ENCODE measurements around the gene GAL3ST2. TPM values are rescaled to one million over a fixed set of nuclear protein-coding genes. Genes with fewer than 3 reads are reported as not detected.
"Not testable (repeated sequence)": the region's sequence is repeated elsewhere in the genome, so short reads cannot be mapped to it uniquely, and the experiment has no call there.

The GAL3ST2 gene
- total RNA-seq, 2 donors from 2014 or later = 0.49 to 2.2 TPM

DNA sequence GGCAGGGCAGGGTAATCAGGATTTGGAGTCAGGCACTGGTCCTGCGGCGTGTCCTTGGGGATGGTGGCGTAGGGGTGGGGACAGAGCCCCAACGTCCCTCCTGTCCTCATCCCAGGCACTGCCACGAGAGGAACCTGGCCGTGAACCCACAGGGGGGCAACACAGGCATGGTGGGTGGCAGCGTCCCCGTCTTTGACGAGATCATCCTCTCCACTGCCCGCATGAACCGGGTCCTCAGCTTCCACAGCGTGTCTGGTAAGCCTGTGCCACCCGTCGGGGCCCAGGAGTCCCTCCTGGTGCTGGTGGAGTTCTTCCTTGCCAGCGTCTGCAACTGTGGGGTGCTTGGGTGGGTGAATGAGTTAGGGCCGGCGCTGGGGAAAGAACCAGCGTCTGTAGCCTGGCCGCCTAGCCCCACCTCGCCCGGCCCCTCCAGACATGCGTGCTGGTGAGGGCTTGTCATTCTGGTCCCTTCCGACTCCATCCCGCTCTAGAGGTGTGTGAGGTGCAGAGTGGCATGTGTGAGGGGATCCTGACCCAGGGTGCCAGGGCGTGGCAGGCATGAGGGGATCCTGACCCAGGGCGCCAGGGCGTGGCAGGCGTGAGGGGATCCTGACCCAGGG lies 34.2 kb upstream of the GAL3ST2 start:
- no peak overlapping the region for H3K27ac ChIP-seq
- H3K36me3 ChIP-seq = peaks cover 23% of the 10 kb centered on the region
- H3K27me3 ChIP-seq (replicated peaks; ENCODE audit: insufficient read depth) = no peaks in the 10 kb centered on the region
- no peak for ATAC-seq (ENCODE audit: insufficient number of reproducible peaks, low FRiP score, low read depth)
- no peak overlapping the region for H3K4me3 ChIP-seq
- TF ChIP-seq, protein P1, sequence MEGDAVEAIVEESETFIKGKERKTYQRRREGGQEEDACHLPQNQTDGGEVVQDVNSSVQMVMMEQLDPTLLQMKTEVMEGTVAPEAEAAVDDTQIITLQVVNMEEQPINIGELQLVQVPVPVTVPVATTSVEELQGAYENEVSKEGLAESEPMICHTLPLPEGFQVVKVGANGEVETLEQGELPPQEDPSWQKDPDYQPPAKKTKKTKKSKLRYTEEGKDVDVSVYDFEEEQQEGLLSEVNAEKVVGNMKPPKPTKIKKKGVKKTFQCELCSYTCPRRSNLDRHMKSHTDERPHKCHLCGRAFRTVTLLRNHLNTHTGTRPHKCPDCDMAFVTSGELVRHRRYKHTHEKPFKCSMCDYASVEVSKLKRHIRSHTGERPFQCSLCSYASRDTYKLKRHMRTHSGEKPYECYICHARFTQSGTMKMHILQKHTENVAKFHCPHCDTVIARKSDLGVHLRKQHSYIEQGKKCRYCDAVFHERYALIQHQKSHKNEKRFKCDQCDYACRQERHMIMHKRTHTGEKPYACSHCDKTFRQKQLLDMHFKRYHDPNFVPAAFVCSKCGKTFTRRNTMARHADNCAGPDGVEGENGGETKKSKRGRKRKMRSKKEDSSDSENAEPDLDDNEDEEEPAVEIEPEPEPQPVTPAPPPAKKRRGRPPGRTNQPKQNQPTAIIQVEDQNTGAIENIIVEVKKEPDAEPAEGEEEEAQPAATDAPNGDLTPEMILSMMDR (IDR thresholded peaks at IDR 0.05) = no peak
- no peaks in the 10 kb centered on the region for H3K9me3 ChIP-seq
- DNase-seq (ENCODE audit: low spot score) = no peak
- H3K4me1 ChIP-seq (ENCODE audit: control insufficient read depth in 1 of 2, low read depth in 2 of 2) = peaks cover 0 to under 1% of the 10 kb centered on the region in 2 donors

DNA sequence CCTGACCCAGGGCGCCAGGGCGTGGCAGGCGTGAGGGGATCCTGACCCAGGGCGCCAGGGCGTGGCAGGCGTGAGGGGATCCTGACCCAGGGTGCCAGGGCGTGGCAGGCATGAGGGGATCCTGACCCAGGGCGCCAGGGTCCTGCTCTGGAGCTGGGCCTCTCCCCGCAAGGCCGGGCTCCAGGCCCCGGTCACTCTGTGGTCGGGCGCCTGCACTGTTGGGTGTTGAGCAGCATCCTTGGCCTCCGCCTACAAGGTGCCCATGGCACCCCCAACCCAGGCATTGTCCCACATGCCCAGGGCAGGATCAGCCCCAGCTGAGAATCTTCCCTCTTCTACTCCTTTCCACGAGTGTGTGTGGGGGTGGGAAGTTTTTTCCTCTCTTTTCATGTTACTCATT lies 33.6 kb upstream of the GAL3ST2 start:
- H3K27me3 ChIP-seq (replicated peaks; ENCODE audit: insufficient read depth); H3K4me1 ChIP-seq (ENCODE audit: control insufficient read depth in 1 of 2, low read depth in 2 of 2); H3K4me3 ChIP-seq; H3K27ac ChIP-seq; DNase-seq (ENCODE audit: low spot score); H3K9me3 ChIP-seq; ATAC-seq (ENCODE audit: insufficient number of reproducible peaks, low FRiP score, low read depth): not testable (repeated sequence)
- peaks cover 23% of the 10 kb centered on the region for H3K36me3 ChIP-seq

DNA sequence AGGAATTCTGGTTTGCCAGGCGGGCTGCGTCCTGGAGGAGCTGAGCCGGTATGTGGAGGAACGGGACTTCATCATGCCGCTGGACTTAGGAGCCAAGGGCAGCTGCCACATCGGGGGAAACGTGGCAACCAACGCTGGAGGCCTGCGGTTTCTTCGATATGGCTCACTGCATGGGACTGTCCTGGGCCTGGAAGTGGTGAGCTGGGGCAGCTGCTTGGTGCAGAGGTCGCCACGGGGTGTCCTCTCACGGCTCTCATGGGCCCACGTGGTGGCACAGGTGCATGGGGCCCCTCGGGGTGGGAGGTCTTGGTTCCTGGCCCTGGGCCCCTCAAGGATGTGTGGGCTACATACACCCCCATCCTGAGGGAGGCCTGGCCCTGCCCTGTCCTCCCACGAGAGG lies 33.0 kb upstream of the GAL3ST2 start:
- Histone ChIP-seq H3K9me3 (no peaks in the 10 kb centered on the region), H3K4me3 (no peak overlapping the region), H3K27me3 (replicated peaks; ENCODE audit: insufficient read depth) (no peaks in the 10 kb centered on the region), H3K4me1 (ENCODE audit: control insufficient read depth in 1 of 2, low read depth in 2 of 2) (no peaks in the 10 kb centered on the region), H3K36me3 (peaks cover 23% of the 10 kb centered on the region), H3K27ac (no peak overlapping the region)
- TF ChIP-seq, protein P1 (IDR thresholded peaks at IDR 0.05) = no peak
- ATAC-seq (ENCODE audit: insufficient number of reproducible peaks, low FRiP score, low read depth) (no peak), DNase-seq (ENCODE audit: low spot score) (no peak)

DNA sequence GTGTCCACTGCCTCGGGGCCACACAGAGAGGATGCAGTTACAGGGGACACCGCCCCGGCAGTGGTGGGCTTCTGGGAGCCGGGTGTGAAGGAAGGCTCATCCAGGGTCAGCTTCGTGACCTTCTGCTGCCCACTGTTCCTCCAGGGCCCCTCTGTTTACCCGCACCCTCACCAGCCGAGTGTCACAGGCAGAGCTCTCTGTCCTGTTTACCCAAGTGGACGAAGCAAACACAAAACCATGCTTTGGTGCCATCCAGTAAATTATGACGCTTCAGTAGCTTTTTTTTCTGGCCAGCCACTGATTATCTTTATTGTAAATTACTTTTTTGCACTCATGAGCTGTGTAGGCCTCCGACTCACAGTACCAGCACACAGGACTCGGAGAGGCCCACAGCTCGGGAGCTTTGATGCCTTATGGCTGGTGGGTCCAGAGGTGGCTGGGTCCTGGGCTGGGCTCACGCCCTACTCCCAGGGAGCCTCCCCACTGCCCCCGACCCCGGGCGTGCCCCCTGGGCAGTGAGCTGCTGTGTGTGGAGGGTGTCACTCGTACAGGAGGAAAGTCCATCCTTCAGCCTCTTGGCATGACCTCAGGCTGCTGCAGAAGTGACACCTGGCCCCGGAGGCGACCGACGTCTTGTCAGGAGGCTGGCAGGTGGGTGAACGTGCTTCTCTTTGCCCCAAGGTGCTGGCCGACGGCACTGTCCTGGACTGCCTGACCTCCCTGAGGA lies 32.4 kb upstream of the GAL3ST2 start:
- Histone ChIP-seq H3K4me1 (ENCODE audit: control insufficient read depth in 1 of 2, low read depth in 2 of 2) (no peaks in the 10 kb centered on the region), H3K36me3 (peaks cover 23% of the 10 kb centered on the region), H3K4me3 (no peak overlapping the region), H3K27ac (no peak overlapping the region), H3K9me3 (no peaks in the 10 kb centered on the region), H3K27me3 (replicated peaks; ENCODE audit: insufficient read depth) (no peaks in the 10 kb centered on the region)
- DNase-seq (ENCODE audit: low spot score) = no peak
- no peak for ATAC-seq (ENCODE audit: insufficient number of reproducible peaks, low FRiP score, low read depth)
- TF ChIP-seq, protein P1 (IDR thresholded peaks at IDR 0.05) = no peak

DNA sequence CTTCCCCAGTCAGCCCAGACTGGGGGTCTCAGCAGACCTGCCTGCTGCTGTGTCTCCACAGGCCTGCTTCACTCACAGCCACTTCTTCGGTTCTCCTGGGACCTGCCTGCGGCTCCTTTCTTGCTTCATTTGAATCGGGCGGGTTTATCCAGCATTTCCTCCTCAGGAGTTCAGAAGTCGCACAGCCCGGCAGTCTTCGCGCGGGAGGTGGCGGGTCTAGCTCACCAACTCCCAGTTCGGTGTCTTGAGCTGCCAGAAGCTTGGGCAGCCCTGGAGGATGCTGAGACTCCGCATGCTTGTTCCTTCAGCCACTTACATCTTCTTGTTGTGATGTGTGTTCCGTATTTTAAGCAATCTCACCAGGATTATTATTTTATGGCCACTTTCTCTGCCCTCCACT lies 31.3 kb upstream of the GAL3ST2 start:
- no peak overlapping the region for H3K27ac ChIP-seq
- TF ChIP-seq, protein P1 (IDR thresholded peaks at IDR 0.05) = no peak
- peaks cover 23% of the 10 kb centered on the region for H3K36me3 ChIP-seq
- ATAC-seq (ENCODE audit: insufficient number of reproducible peaks, low FRiP score, low read depth) (no peak), DNase-seq (ENCODE audit: low spot score) (no peak)
- no peaks in the 10 kb centered on the region for H3K9me3 ChIP-seq
- peaks cover 0 to 3% of the 10 kb centered on the region in 2 donors for H3K4me1 ChIP-seq (ENCODE audit: control insufficient read depth in 1 of 2, low read depth in 2 of 2)
- H3K27me3 ChIP-seq (replicated peaks; ENCODE audit: insufficient read depth) = no peaks in the 10 kb centered on the region
- H3K4me3 ChIP-seq = no peak overlapping the region

All from thoracic aorta (tissue), 2 donors.